Activated CD8-positive, alpha-beta memory T cell treated with anti-CD3 and anti-CD28 coated beads for 4 hours (primary cell): Measurements from ENCODE around the gene ZNF593.

ENCODE experiments used
- DNase-seq, 2 donors: peaks; one replicate each; pipeline ENCODE4 v3.0.0-alpha.2; 2020; ENCODE audit warnings: low read depth in 2 of 2

Gene ZNF593

DNA sequence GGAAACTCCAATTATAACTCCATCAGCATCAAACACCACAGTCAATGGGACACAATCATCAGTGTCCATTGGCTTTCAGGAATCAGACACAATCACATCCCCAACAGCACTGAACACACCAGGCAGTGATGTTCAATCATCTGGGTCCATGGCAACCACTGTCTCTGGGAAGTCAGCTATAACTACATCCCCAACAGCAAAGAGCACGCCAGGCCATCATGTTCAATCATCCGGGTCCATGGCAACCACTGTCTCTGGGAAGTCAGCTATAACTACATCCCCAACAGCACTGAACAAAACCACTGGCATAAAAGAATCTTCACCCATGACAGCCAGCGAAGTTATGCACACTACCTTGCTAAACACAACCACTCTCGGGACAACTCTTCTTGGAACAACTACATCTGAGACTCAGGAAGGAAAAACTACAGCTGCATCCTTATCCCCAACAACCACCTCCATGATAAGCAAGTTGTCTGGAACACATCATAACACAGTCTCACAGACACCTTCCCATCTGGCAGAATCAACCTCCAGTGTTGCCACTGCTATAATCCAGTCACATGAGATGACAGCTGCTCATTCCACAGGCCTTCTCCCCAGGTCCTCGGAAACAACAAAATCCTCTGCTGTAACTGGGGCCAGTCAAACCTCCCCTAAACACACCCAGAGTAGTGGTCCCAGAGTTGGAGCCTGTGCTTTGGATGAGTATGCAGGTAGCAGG is 40.6 kb downstream of the ZNF593 start:
- no peak for DNase-seq

DNA sequence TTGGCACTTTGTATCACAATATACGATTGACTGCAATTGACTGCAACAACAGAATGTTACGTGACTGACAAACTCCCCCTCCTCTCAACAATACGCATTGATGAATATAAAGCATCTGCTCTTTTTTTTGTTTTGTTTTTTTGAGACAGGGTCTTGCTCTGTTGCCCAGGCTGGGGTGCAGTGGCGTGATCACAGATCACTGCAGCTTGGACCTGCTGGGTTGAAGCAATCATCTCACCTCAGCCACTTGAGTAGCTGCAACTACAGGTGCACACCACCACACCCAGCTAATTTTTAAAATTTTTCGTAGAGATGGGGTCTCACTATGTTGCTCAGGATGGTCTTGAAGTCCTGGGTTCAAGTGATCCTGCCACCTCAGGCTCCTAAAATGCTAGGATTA is 43.0 kb downstream of the ZNF593 start:
- DNase-seq = no peak

DNA sequence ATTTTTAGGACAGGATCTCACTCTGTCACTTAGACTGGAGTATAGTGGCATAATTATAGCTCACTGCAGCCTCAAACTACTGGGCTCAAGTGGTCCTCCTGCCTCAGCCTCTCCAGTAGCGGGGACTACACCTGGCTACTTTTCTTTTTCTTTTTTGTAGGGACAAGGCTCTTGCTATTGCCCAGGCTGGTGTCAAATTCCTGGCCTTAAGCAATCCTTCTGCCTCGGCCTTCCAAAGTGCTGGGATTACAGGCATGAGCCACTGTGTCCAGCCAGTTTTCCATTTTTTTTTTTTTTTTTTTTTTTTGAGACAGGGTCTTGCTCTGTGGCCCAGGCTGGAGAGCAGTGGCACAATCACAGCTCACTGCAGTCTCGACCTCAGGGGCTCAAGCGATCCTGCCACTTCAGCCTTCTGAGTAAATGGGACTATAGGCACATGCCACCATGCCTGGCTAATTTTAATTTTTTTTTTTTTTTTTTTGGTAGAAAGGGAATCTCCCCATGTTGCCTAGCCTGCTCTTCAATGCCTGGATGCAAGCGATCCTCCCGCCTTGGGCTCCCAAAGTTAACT is 43.7 kb downstream of the ZNF593 start:
- no peak for DNase-seq

DNA sequence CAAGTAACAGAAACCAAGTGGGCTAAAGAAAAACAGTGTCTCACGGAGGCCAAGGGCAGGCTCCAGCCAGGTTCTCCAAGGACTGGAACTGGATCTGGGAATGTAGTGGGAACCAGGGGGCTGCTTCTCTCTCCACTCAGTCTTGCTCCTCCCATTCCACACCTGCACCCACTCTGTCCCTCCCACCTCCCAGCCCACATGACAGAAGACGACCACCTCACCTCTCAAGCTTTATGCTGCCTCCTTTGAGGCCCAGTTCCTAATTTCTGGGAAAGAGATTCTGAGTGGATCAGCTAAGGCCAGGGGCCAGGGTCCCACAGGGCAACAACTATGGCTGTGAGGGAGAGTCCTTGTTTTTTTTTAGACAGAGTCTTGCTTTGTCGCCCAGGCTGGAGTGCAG is 45.5 kb downstream of the ZNF593 start:
- no peak for DNase-seq

DNA sequence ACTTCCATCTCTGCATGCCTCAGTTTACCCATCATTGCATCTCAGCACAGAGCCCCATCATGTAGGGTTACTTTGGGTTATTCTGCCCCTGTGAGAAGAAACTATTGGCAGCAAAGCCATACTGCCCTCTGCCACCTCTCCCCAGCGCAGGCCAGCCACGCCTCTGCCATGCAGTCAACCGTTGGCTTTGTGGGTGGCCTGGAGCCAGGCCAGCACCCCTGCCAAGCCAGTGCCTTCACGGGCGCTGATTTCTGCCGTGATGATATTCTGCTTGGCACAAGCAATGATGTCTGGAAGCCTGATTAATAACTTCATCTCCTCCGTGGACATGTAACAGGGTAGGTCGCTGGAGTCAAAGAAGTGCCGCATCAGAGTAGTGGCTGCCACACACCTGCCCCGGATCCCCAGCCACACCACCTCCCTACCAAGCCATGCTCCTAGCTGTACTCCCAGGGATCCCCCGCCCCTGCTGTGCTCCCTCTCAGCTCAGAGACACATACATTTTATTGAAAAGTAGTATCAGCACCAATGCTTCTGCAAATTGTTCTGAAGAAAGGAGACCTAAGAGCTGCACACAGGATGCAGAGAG is 49.3 kb downstream of the ZNF593 start:
- DNase-seq = no peak
